H1 (cell line): ENCODE data around the gene NPIPB8.

ENCODE experiments used
- FOSL1 ChIP-seq: IDR thresholded peaks from 2 replicates; pipeline ENCODE4 v1.6.1; 2011; ENCODE audit warnings: mild to moderate bottlenecking, low read depth, low read length, moderate library complexity; ENCODE audit not compliant: insufficient read depth
- YY1 ChIP-seq: IDR thresholded peaks from 2 replicates; pipeline ENCODE4 v1.6.1; 2011; ENCODE audit warnings: low read depth, mild to moderate bottlenecking, low read length

- no peak for TF ChIP-seq YY1
- no peak for TF ChIP-seq FOSL1
These were observed 47.9 kb upstream of the NPIPB8 start for GRCh38 chr16:28589930-28590329.
